Astrocyte (in vitro differentiated cells and primary cell): ENCODE measurements around the gene GGCT. TPM values are rescaled to one million over a fixed set of nuclear protein-coding genes. Genes with fewer than 3 reads are reported as not detected.

Experiments used
- DNase-seq: peaks from one replicate; pipeline ENCODE4 v3.0.0-alpha.2; 2010; ENCODE audit warnings: low read depth
- FAIRE-seq: peaks from 2 replicates; lab custom pipeline; 2011; peaks lifted over from hg19 to GRCh38; lab: Jason Lieb, UNC
- H2AFZ ChIP-seq: 2 replicates; pipeline ENCODE4 v1.6.0; 2012; ENCODE audit warnings: low read depth, low read length, inconsistent platforms
- H3K27ac ChIP-seq: 2 replicates; pipeline ENCODE4 v1.5.1; 2011; ENCODE audit warnings: low read depth, low read length, inconsistent platforms
- H3K27me3 ChIP-seq: 2 replicates; pipeline ENCODE4 v1.6.0; 2011; ENCODE audit warnings: low read length, inconsistent platforms; ENCODE audit not compliant: insufficient read depth
- H3K36me3 ChIP-seq: 2 replicates; pipeline ENCODE4 v1.5.1; 2011; ENCODE audit warnings: low read length, inconsistent platforms; ENCODE audit not compliant: insufficient read depth
- H3K4me1 ChIP-seq: 2 replicates; pipeline ENCODE4 v1.5.1; 2011; ENCODE audit warnings: low read length, inconsistent platforms; ENCODE audit not compliant: insufficient read depth
- H3K4me2 ChIP-seq: 2 replicates; pipeline ENCODE4 v1.6.0; 2012; ENCODE audit warnings: low read length, inconsistent platforms
- H3K4me3 ChIP-seq: 2 replicates; pipeline ENCODE4 v1.5.1; 2011; ENCODE audit warnings: low read depth, mild to moderate bottlenecking, low read length, inconsistent platforms; ENCODE audit not compliant: insufficient read depth
- H3K79me2 ChIP-seq: 2 replicates; pipeline ENCODE4 v1.6.0; 2012; ENCODE audit warnings: mild to moderate bottlenecking, low read length, inconsistent platforms; ENCODE audit not compliant: insufficient read depth
- H3K9ac ChIP-seq: 2 replicates; pipeline ENCODE4 v1.6.0; 2012; ENCODE audit warnings: mild to moderate bottlenecking, low read length, inconsistent platforms
- H3K9me3 ChIP-seq: 2 replicates; pipeline ENCODE4 v1.5.1; 2012; ENCODE audit warnings: low read depth, mild to moderate bottlenecking, low read length, inconsistent platforms; ENCODE audit not compliant: insufficient read depth
- H4K20me1 ChIP-seq: 2 replicates; pipeline ENCODE4 v1.6.0; 2012; ENCODE audit warnings: low read length, inconsistent platforms; ENCODE audit not compliant: insufficient read depth
- H3K27ac Mint-ChIP-seq: one replicate; pipeline ENCODE4 v1.8.0; 2021; ENCODE audit warnings: mild to moderate bottlenecking, mixed read lengths; ENCODE audit not compliant: unreplicated experiment
- H3K27me3 Mint-ChIP-seq: one replicate; pipeline ENCODE4 v1.8.0; 2021; ENCODE audit warnings: low read depth, mixed read lengths; ENCODE audit not compliant: unreplicated experiment
- H3K36me3 Mint-ChIP-seq: one replicate; pipeline ENCODE4 v1.8.0; 2021; ENCODE audit warnings: low read depth, mixed read lengths; ENCODE audit not compliant: unreplicated experiment
- H3K4me1 Mint-ChIP-seq: one replicate; pipeline ENCODE4 v1.8.0; 2021; ENCODE audit warnings: low read depth, mixed read lengths; ENCODE audit not compliant: unreplicated experiment
- H3K4me3 Mint-ChIP-seq: one replicate; pipeline ENCODE4 v1.8.0; 2021; ENCODE audit warnings: mild to moderate bottlenecking, moderate library complexity, mixed read lengths; ENCODE audit not compliant: unreplicated experiment
- H3K9me3 Mint-ChIP-seq: one replicate; pipeline ENCODE4 v1.8.0; 2021; ENCODE audit warnings: mild to moderate bottlenecking, mixed read lengths; ENCODE audit not compliant: unreplicated experiment
- EZH2 ChIP-seq: IDR thresholded peaks from 2 replicates; pipeline ENCODE4 v1.6.1; 2012; ENCODE audit warnings: mild to moderate bottlenecking, low read length, inconsistent platforms; ENCODE audit not compliant: insufficient read depth
- total RNA-seq: library from RNA; stranded (reverse); gene quantifications from 2 replicates; pipeline ENCODE4 v1.2.1, GENCODE V29; 2021
- TF ChIP-seq, protein P1 (sequence below): IDR thresholded peaks from 2 replicates; pipeline ENCODE4 v1.5.1; 2011; ENCODE audit warnings: low read depth, mild to moderate bottlenecking, inconsistent platforms, low read length, moderate library complexity; ENCODE audit not compliant: insufficient read depth

Gene GGCT
- total RNA-seq, 1 donor from 2014 or later: 29.6 TPM

DNA sequence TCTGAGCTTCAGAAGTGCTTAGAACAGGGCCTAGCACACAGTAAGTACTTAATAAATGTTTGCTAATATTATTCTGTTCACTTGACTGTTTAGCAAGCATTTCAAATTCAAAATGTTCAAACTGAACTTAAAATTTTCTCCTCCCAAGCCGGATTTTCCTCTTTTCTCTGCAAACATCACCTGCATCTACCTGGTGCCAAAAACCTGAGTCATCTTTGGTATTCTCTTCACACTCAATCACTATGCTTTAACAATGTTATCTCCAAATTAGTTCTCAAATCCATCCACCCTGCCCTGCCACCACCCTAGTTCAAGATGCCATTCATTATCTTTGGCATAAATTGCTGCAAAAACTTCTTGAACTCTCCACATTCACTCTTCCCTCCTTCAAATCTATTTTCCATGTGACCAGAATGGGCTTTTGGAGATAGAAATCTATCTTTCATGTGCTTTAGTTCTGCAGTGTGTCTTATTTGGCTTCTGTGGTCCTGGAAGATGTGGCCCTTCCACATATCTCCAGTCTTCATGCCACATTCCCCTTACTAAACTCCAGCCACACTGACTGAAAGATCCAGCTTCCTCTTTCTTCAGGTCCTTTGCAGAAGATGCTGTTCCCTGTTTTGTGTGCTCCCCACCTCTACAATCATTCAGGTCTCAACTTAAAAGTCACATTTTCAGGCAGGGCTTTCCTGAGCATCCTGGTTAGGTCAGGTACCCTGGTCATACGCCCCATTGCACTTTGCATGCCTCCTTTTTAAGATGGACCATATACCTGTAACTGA, 2.0 kb downstream of the GGCT start:
- Mint-ChIP-seq H3K9me3 (no peaks in the 10 kb centered on the region), H3K36me3 (peaks cover 6% of the 10 kb centered on the region), H3K27ac (no peak overlapping the region), H3K4me1 (peaks cover 2% of the 10 kb centered on the region), H3K4me3 (peak overlapping the region; percentile 7), H3K27me3 (no peaks in the 10 kb centered on the region)
- Histone ChIP-seq H4K20me1 (peaks cover 15% of the 10 kb centered on the region), H3K9ac (no peak overlapping the region), H3K4me3 (no peak overlapping the region), H3K79me2 (peaks cover 42% of the 10 kb centered on the region), H3K36me3 (peaks cover 3% of the 10 kb centered on the region), H3K4me1 (peaks cover 11% of the 10 kb centered on the region), H2AFZ (no peak overlapping the region), H3K27me3 (no peaks in the 10 kb centered on the region), H3K9me3 (no peaks in the 10 kb centered on the region), H3K27ac (no peak overlapping the region), H3K4me2 (peak overlapping the region; percentile 95)
- no peak for FAIRE-seq
- TF ChIP-seq, protein P1, sequence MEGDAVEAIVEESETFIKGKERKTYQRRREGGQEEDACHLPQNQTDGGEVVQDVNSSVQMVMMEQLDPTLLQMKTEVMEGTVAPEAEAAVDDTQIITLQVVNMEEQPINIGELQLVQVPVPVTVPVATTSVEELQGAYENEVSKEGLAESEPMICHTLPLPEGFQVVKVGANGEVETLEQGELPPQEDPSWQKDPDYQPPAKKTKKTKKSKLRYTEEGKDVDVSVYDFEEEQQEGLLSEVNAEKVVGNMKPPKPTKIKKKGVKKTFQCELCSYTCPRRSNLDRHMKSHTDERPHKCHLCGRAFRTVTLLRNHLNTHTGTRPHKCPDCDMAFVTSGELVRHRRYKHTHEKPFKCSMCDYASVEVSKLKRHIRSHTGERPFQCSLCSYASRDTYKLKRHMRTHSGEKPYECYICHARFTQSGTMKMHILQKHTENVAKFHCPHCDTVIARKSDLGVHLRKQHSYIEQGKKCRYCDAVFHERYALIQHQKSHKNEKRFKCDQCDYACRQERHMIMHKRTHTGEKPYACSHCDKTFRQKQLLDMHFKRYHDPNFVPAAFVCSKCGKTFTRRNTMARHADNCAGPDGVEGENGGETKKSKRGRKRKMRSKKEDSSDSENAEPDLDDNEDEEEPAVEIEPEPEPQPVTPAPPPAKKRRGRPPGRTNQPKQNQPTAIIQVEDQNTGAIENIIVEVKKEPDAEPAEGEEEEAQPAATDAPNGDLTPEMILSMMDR: no peak
- no peak for TF ChIP-seq EZH2
- no peak for DNase-seq

DNA sequence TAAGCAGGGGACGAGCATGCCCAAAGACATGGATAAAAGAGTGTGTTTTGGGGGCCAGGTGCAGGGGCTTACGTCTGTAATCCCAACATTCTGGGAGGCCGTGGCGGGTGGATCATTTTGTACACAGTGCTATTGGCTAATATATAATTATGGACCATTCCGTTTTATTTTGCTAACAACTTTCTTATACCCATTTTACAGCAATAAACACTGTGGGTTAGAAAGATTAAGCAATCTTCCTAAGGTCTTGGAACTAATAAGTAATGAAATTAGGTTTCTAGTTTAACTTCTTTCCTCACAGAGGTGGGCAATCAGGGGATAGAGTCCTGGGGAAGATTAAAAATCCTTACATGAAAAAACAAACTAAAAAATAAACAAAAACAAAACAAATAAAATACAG, 3.4 kb downstream of the GGCT start:
- TF ChIP-seq EZH2: no peak
- TF ChIP-seq, protein P1: no peak
- Histone ChIP-seq H3K4me1 (peaks cover 11% of the 10 kb centered on the region), H2AFZ (no peak overlapping the region), H3K27me3 (no peaks in the 10 kb centered on the region), H3K27ac (no peak overlapping the region), H3K4me2 (no peak overlapping the region), H3K79me2 (peaks cover 42% of the 10 kb centered on the region), H3K9me3 (no peaks in the 10 kb centered on the region), H3K36me3 (peaks cover 7% of the 10 kb centered on the region), H3K9ac (no peak overlapping the region), H3K4me3 (no peak overlapping the region), H4K20me1 (peaks cover 15% of the 10 kb centered on the region)
- FAIRE-seq: no peak
- H3K9me3 Mint-ChIP-seq: no peaks in the 10 kb centered on the region
- H3K4me3 Mint-ChIP-seq: no peak overlapping the region
- peaks cover 2% of the 10 kb centered on the region for H3K4me1 Mint-ChIP-seq
- peaks cover 10% of the 10 kb centered on the region for H3K36me3 Mint-ChIP-seq
- no peak overlapping the region for H3K27ac Mint-ChIP-seq
- no peaks in the 10 kb centered on the region for H3K27me3 Mint-ChIP-seq
- DNase-seq: no peak

DNA sequence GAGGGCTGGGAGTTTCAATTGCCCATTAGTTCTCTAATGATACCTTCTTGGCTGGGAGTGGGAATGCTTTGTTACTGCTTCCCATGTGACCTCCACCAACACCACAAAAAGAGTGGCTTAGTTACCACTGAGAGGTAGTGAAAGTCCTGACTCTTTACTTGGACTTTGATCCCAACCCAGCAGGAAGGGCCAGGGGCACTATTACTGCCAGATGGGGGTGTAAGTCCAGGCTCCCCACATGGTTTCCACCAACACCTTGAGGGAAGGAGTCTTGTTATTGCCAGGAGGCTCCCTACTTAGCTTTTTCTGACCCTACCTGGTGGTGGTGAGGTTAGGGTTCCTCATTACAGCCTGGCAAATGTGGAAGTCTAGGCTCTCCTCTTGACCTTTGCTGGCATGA, 11.4 kb downstream of the GGCT start:
- Mint-ChIP-seq H3K4me1 (no peaks in the 10 kb centered on the region), H3K27ac (no peak overlapping the region), H3K9me3 (peaks cover 5% of the 10 kb centered on the region), H3K36me3 (peaks cover 9% of the 10 kb centered on the region), H3K4me3 (no peak overlapping the region), H3K27me3 (no peaks in the 10 kb centered on the region)
- H3K79me2 ChIP-seq: no peaks in the 10 kb centered on the region
- H3K4me3 ChIP-seq: no peak overlapping the region
- no peak for DNase-seq
- H3K4me1 ChIP-seq: no peaks in the 10 kb centered on the region
- no peaks in the 10 kb centered on the region for H3K9me3 ChIP-seq
- no peaks in the 10 kb centered on the region for H4K20me1 ChIP-seq
- H2AFZ ChIP-seq: no peak overlapping the region
- no peak overlapping the region for H3K9ac ChIP-seq
- H3K27ac ChIP-seq: no peak overlapping the region
- H3K27me3 ChIP-seq: no peaks in the 10 kb centered on the region
- TF ChIP-seq, protein P1: no peak
- TF ChIP-seq EZH2: no peak
- peaks cover 7% of the 10 kb centered on the region for H3K36me3 ChIP-seq
- no peak for FAIRE-seq
- H3K4me2 ChIP-seq: no peak overlapping the region
